ENCODE results near the gene ZNF33A. TPM values are rescaled to one million over a fixed set of nuclear protein-coding genes. Genes with fewer than 3 reads are reported as not detected.

The ZNF33A gene
- polyA plus RNA-seq, 4 donors: 8.5 to 43.1 (median 8.9) TPM

DNA sequence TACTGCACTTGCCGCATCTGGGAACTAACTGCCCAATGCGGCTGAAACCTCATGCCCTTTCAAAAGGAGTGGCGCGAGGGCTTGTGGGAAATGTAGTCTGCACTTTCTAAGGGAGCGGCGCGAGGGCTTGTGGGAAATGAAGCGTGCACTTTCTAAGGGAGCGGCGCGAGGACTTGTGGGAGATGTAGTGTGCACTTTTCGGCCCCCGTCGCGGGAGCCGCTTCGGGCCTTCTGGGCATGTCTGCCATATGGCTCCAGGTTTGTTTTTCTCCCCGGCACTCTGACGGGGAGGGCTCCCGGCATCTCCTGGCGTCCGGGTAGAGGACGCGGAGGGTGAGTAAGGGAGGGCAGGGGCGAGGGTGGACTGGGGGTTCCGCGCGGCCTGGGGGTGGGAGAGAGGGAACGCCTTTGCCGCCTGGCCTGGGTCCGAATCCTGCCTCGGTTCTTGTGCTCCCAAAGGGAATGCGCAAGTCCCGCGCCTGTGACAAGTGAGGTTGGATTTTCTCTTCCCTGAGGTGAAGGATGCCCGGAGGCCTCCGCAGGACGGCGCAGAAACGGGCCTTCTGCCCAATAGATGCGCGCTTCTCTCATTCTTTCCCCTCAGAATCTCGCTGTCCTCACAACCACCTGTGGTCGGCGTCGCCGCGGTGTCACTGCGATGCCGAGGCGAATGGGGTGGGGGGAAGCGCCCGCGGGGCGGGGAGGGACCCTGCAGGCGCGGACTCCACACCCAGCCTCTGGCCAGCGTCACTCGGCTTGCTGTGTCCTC, 83.9 kb downstream of the ZNF33A start, which contains the start of gene ZNF37A:
ZNF37A (plus strand) TSS at position 180 of the 769 bp plus-strand sequence. CDS start 2,281 bp downstream, outside the sequence.
- Histone ChIP-seq H3K27me3 (ENCODE audit: control insufficient read depth in 3 of 3, insufficient read depth in 3 of 3, low read length in 3 of 3) (no peaks in the 10 kb centered on the region), H3K9me3 (ENCODE audit: control insufficient read depth in 2 of 2, insufficient read depth in 1 of 2, low read depth in 1 of 2, low read length in 1 of 2) (no peaks in the 10 kb centered on the region), H3K27ac (ENCODE audit: low read depth in 1 of 3, low read length in 2 of 3) (peak within 1 kb of the TSS; percentile 70 to 94 (median 92)), H3K36me3 (ENCODE audit: control insufficient read depth in 3 of 3, insufficient read depth in 2 of 3, low read depth in 1 of 3, low read length in 3 of 3) (peaks cover 0 to 8% (median 5%) of the 10 kb centered on the region in 3 donors), H3K4me1 (ENCODE audit: control insufficient read depth in 3 of 3, insufficient read depth in 2 of 3, low read depth in 1 of 3, low read length in 2 of 3) (peaks cover 0 to 2% (median 0%) of the 10 kb centered on the region in 3 donors), H3K4me3 (ENCODE audit: low read depth in 1 of 3, low read length in 3 of 3) (peak within 1 kb of the TSS; percentile 84 to 95 (median 88))
- DNase-seq (peak; percentile 97 to 98), FAIRE-seq (no peak)
- 0 to 1% (median 0%) methylated on average over 44 to 59 of the region's 59 CpGs for WGBS, 3 donors

DNA sequence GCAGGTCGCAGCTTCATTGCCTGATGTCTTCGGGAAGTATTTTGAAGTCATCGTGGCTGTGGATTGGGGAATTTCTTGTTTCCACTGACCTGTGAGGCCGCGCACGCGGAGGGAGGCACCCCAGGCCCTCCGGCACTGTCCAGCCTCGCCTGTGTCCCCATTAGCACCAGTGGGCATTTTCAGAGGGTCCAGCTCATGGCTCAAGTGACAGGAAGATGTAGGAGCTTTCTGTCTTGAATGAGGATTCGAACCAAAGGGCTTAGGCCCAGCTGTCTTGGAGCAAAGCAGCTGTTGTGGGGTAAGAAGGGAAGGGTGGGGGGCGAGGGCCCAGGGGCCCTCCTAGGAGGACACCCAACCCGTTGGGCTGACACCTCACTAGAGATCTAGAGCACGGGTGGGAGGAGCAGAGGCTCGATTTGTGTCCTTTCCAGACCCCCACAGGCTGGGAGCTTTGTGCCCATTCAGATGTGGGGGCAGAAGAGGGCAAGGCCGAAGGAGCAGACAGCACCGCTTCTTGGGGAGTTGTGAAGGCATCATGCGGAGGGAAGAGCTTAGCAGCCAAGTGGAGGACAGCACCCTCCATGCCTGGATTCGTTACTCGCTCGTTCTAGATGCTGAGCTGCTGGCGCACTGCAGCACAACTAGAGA, 84.6 kb downstream of the ZNF33A start:
- WGBS, 3 donors: 52 to 58% (median 53%) methylated on average over 21 of the region's 21 CpGs
- Histone ChIP-seq H3K4me3 (ENCODE audit: low read depth in 1 of 3, low read length in 3 of 3) (peak overlapping the region; percentile 84 to 95 (median 88)), H3K27ac (ENCODE audit: low read depth in 1 of 3, low read length in 2 of 3) (peak overlapping the region; percentile 2 to 92 (median 70)), H3K4me1 (ENCODE audit: control insufficient read depth in 3 of 3, insufficient read depth in 2 of 3, low read depth in 1 of 3, low read length in 2 of 3) (peaks cover 0 to 2% (median 0%) of the 10 kb centered on the region in 3 donors), H3K9me3 (ENCODE audit: control insufficient read depth in 2 of 2, insufficient read depth in 1 of 2, low read depth in 1 of 2, low read length in 1 of 2) (peaks cover 0 to 4% of the 10 kb centered on the region in 2 donors), H3K36me3 (ENCODE audit: control insufficient read depth in 3 of 3, insufficient read depth in 2 of 3, low read depth in 1 of 3, low read length in 3 of 3) (peaks cover under 1 to 8% (median 5%) of the 10 kb centered on the region in 3 donors), H3K27me3 (ENCODE audit: control insufficient read depth in 3 of 3, insufficient read depth in 3 of 3, low read length in 3 of 3) (no peaks in the 10 kb centered on the region)
- DNase-seq: no peak
- FAIRE-seq: no peak

DNA sequence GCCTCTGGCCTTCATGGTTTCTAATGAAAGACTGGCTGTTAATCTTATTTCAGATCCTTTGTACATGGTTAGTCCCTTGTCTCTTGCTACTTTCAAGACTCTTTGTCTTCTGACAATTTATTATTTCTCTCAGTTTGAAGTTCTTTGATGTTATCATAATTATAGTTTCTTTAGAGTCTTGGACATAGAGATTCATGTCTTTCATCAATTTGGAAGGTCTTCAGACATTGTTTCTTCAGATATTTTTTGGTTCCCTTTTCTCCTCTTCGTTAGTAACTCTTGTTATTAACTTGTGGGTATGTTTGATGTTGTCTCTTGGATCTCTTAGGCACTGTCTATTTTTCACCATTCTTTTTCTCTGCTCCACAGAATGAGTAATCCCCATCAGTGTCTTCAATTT, 92.4 kb downstream of the ZNF33A start:
- H3K4me1 ChIP-seq (ENCODE audit: control insufficient read depth in 3 of 3, insufficient read depth in 2 of 3, low read depth in 1 of 3, low read length in 2 of 3): no peaks in the 10 kb centered on the region
- peaks cover 5 to 10% (median 8%) of the 10 kb centered on the region in 3 donors for H3K36me3 ChIP-seq (ENCODE audit: control insufficient read depth in 3 of 3, insufficient read depth in 2 of 3, low read depth in 1 of 3, low read length in 3 of 3)
- WGBS, 3 donors: 92 to 100% (median 92%) methylated on average over 1 of the region's 1 CpG
- H3K27me3 ChIP-seq (ENCODE audit: control insufficient read depth in 3 of 3, insufficient read depth in 3 of 3, low read length in 3 of 3): no peaks in the 10 kb centered on the region
- FAIRE-seq (no peak), DNase-seq (no peak)
- H3K27ac ChIP-seq (ENCODE audit: low read depth in 1 of 3, low read length in 2 of 3): no peak overlapping the region
- H3K4me3 ChIP-seq (ENCODE audit: low read depth in 1 of 3, low read length in 3 of 3): no peak overlapping the region
- H3K9me3 ChIP-seq (ENCODE audit: control insufficient read depth in 2 of 2, insufficient read depth in 1 of 2, low read depth in 1 of 2, low read length in 1 of 2): peaks cover 1 to 30% of the 10 kb centered on the region in 2 donors

DNA sequence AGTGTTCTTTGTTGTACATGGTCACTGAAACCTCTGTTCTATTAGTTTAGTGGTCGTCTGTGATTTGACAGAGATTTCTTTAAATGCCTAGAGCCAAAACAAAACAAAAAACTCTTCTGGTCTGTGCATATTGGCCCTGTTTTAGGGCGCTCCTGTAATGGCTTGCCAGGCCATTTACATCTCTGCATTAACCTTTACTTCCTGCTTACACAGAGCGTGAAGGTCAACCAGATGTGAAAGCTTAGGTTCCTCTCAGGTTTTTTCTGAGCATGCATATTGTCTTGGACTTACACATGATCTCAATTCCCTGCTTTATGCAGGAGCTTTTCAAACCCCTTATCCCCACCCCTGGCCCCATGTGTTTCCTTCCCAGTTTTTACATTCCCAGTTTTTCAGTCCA, 93.3 kb downstream of the ZNF33A start:
- FAIRE-seq: no peak
- Histone ChIP-seq H3K36me3 (ENCODE audit: control insufficient read depth in 3 of 3, insufficient read depth in 2 of 3, low read depth in 1 of 3, low read length in 3 of 3) (peaks cover 5 to 10% (median 8%) of the 10 kb centered on the region in 3 donors), H3K4me3 (ENCODE audit: low read depth in 1 of 3, low read length in 3 of 3) (no peak overlapping the region), H3K27ac (ENCODE audit: low read depth in 1 of 3, low read length in 2 of 3) (no peak overlapping the region), H3K4me1 (ENCODE audit: control insufficient read depth in 3 of 3, insufficient read depth in 2 of 3, low read depth in 1 of 3, low read length in 2 of 3) (no peaks in the 10 kb centered on the region), H3K27me3 (ENCODE audit: control insufficient read depth in 3 of 3, insufficient read depth in 3 of 3, low read length in 3 of 3) (no peaks in the 10 kb centered on the region), H3K9me3 (ENCODE audit: control insufficient read depth in 2 of 2, insufficient read depth in 1 of 2, low read depth in 1 of 2, low read length in 1 of 2) (peaks cover 1 to 31% of the 10 kb centered on the region in 2 donors)
- 93 to 100% (median 96%) methylated on average over 3 of the region's 3 CpGs for WGBS, 3 donors
- DNase-seq: no peak

DNA sequence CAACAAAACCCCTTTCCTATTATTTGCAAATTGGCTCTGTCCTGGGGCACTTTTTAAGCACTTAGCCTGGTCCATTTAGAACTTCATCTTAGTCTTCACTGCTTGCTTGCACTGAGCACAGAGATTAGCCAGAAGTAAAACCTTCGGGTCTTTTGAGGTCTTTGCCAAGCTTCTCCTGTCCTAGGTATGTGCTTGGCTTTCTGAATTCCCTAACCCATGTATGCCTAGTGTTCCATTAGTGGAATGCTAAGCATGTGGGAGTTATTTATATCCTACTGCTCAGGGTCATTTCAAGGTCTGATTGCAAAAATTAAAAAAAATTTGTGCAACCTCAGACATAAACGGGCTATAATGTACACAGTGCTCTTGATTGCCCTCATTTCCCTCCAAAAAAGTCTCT, 101.7 kb downstream of the ZNF33A start:
- FAIRE-seq: no peak

More for the DNA sequence above, 101.7 kb downstream of the ZNF33A start:
- no peaks in the 10 kb centered on the region for H3K27me3 ChIP-seq (ENCODE audit: control insufficient read depth in 3 of 3, insufficient read depth in 3 of 3, low read length in 3 of 3)
- no peak overlapping the region for H3K27ac ChIP-seq (ENCODE audit: low read depth in 1 of 3, low read length in 2 of 3)
- H3K9me3 ChIP-seq (ENCODE audit: control insufficient read depth in 2 of 2, insufficient read depth in 1 of 2, low read depth in 1 of 2, low read length in 1 of 2): peaks cover 0 to 37% of the 10 kb centered on the region in 2 donors
- H3K4me1 ChIP-seq (ENCODE audit: control insufficient read depth in 3 of 3, insufficient read depth in 2 of 3, low read depth in 1 of 3, low read length in 2 of 3): no peaks in the 10 kb centered on the region
- 95 to 98% (median 97%) methylated on average over 2 of the region's 2 CpGs for WGBS, 3 donors
- H3K36me3 ChIP-seq (ENCODE audit: control insufficient read depth in 3 of 3, insufficient read depth in 2 of 3, low read depth in 1 of 3, low read length in 3 of 3): peaks cover 9 to 22% (median 13%) of the 10 kb centered on the region in 3 donors
- no peak for DNase-seq
- no peak overlapping the region for H3K4me3 ChIP-seq (ENCODE audit: low read depth in 1 of 3, low read length in 3 of 3)

Other genes with a start within 250 kb of the ZNF33A start
- gene ZNF248, start 153.1 kb upstream of the ZNF33A start, polyA plus RNA-seq: 10 to 100 TPM in 1 of 4 donors, 1 to 10 TPM in 3; 1.1 to 22.1 (median 3.4) TPM
- gene ZNF25, start 34.0 kb upstream of the ZNF33A start, polyA plus RNA-seq: 1 to 10 TPM; 1.1 to 4.6 (median 2.6) TPM
- 10 to 100 TPM in 1 of 4 donors, 1 to 10 TPM in 3; 2.2 to 11.6 (median 3.5) TPM for gene ZNF37A, start 83.7 kb downstream of the ZNF33A start, polyA plus RNA-seq

Data from small intestine (tissue), 7 donors.